GM21529 (cell line): ENCODE data around the gene MYO16.

Source experiments
- ATAC-seq: cut with Tn5 transposase; IDR thresholded peaks from one replicate; pipeline ENCODE4 v1.9.1; 2021; ENCODE audit not compliant: unreplicated experiment

The MYO16 gene

DNA sequence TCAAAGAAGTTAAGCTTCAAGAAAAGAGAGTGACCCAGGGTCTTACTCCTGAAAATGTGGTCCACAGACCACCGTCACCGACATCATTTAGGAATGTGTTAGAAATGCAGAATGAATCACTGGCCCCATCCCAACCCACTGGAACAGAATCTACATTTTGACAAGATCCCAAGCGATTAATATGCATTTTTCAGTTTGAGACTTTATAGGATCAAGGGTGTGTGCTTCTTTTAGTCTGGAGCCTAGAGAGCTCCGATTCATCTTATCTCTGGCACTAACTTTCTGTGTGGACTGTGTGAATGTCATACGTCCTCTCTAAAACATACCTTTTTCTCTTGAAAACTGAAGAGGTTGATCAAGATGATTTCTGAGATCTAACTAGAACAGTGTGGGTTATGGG is 484.8 kb downstream of the MYO16 start:
- ATAC-seq, result no peak

DNA sequence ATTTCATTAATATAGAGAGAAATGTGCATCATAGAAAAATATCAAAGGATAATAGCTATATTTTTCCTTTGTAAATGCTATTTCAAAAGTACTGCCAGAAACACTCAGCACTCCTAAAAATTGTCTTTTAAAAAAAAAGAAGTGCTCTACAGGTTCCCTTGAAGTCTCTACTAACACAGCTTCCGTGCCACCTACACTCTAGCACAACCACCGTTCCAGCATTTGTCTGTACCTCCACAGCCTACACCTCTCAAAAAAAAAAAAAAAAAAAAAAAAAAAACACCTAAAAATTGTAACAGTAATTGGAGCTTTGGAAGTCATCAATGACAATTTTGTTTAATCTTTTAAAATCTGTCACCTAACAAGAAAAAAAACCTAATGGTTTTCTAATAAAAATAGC is 485.6 kb downstream of the MYO16 start:
- ATAC-seq, result no peak

DNA sequence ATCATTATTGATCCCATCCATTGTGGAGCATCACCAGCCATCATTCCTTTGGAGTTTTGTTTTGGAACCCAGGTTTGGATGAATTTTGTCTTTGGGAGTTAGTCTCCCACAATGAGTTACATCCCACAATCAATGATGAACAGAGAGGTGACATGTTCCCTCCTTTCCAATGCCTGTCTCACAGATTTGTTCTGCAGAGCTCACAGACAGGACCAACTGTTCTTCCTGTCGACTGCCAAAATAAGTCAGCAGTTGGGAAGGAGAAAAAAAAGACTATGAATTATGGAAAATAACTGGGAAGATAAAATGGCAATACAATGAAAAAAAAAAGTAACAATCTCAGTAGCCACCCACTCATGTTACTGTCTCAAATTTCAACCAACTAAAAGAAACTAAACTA is 489.1 kb downstream of the MYO16 start:
- ATAC-seq, result no peak

DNA sequence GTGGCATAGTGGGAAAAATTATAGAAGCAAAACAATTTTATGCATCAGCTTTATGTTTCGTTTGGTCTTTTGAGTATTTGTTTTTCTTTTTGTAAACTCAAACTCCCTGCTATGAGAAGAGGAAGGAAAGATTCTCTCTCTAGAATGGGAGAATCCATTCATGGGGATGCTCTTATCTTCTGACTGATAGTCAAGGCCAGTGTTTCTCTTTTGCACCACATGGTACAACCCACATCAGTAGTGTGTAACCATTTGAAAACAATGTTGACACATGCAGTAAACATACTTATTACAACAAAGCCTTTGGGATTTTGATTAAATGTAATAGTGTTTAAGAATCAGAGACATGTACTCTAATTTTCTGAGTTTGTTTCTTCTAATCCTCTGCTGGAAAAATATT is 490.5 kb downstream of the MYO16 start:
- ATAC-seq, result no peak

DNA sequence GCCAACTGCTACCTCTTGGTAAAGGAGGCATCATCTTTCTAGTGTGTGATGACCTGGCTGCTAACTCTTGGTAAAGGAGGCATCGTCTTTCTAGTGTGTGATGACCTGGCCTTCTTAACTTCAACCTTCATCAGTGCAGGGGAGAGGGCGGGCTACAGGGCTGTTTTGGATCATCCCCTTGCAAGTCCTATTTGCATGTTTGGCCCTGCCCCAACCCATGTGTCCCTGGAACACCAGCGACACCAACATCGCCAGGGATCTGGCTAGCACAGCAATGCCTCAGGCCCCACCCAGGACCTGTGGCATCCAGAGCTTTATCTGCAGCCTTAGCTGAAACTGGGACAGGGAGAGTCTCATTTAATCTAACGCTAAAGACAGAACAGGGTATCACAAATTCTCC is 492.4 kb downstream of the MYO16 start:
- ATAC-seq, result no peak

DNA sequence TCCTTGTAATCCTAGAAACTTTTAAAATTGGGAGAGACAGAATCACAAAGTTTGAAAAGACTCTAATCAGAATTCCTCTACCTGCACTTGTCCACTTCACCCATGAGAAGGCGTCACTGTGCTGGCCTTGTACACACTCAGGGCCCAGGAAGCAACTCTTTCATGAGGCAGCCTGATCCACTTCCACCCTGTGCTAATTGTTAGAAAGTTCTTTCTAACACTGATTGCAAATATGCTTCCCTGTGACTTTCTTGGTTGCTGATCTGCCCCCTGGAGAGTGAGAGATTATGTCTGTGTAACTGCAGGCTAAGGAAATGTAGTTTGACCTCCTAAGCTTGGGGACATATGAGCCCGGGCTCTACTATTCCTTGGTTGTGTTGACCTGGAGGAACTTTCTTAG is 494.6 kb downstream of the MYO16 start:
- ATAC-seq, result no peak

DNA sequence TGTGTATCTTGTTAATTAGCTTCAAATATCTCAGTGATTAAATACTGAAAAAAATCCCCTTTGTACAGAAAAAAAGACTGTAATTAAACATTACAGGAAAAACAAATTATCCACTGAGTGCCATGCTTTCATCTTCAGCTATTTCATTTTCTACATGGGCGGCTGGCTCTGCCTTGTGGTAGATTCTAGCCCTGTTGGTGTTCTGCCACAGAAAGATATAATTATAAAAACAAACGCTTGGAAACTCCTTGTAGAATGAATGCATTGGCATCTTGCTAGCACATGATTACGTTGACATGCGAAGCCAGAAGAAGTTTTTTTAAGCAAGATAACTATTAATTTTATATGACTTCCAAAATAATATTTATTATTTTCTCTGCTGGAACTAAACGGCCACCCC is 496.8 kb downstream of the MYO16 start:
- no peak for ATAC-seq

DNA sequence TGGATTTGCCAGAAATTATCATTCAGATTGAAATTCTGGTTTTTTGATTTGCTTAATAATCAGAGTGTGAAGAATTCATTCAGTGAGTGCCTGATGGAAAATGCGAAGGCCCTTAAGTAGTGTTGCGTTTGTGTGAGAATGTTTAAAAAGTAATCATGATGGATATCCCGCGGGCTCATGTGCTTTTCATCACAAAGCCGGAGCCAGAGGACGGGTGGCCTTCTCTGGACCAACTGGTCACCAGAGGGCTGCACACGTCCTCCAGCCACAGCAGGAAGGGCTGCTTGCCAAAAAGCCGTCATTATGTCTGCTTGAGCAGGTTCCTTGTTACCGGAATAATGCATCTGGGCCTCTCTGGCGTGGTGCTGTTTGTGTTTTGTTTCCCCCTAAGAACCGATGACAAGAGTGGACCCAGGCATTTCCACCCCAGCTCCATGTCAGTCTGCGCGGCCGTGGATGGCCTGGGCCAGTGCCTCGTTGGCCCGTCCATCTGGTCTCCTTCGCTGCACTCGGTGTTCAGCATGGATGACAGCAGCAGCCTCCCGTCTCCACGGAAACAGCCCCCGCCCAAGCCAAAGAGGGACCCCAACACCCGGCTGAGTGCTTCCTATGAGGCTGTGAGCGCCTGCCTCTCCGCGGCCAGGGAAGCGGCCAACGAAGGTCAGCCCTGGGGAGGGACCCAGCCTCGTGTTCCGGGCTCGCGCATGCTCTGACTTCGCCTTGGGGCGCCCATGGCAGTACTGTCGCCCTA is 497.7 kb downstream of the MYO16 start:
- no peak for ATAC-seq

DNA sequence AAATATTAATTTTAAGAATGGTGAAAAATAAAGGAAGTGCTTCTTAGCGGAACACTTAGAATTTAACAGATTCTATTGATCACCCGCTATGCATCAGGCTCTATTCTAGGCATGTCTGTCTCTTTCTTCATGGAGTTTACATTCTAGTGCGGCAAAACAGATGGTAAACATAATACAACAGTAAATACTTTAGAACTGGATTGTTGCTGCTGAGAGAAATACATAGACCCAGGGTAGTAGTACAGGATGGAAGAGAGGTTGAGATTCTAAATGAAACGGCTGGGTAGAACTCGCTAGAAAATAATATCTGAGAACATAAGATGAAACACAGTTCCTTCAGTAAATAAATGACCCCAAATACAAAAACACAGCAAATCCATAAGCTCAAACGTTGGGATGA is 498.7 kb downstream of the MYO16 start:
- no peak for ATAC-seq

DNA sequence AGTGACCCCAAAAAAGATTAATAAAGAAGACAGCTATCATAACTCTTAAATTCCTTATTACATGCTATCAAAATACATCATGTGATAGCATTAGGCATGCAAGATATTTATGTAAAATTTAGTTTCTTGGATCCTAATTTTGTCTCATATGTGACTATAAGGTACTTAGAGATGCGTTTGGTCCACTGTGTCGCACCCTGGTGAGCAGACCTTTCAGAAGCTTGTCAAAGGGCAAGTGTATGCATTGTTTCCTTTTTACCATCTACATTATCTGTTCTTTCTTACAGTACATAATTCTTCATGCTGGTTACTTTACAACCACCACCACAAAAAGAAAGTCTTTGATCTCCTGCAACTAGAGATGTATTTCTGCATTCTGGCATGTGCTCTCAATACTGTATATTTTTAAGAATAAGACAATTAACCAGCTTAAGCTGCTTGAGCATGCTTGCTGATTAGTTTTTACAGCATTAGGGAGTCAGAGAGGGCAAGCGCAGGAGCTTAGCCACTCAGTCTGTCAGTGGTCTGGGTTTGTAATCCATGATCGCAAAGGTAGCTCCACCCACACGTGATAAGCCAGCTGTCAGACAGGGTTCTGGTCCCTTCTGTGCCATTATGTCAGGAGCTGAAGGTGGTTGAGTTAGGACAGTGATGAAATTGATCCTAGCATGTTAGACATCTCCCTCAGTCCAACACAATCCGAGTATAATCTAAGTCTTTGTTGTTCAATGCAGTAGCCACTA is 500.9 kb downstream of the MYO16 start:
- no peak for ATAC-seq

DNA sequence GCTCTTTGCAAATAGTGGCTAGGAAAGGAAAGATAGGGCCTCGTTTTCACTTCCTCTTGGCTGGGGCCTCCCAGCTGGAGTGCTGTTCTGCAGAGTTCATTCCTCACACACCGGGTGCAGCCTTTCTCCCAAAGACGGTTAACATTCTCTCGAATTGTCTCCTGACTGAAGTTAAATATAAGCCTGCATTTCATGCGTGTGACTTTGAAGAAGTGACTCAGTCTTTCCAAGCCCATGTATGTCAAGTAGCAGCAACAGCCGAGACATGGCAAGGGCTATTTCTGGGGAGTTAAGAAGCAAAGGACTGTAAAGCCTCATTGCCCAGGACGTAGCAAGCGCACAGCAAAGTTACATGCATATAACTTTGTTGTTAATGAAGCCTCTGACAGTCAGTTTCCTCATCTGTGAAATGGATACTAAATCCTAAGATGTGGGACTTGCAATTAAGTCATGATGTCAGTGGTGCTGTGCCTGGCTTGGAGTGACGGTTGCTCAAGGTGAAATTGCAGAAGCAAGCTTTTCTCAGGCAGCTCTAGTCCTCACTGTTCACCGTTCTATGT is 502.4 kb downstream of the MYO16 start:
- ATAC-seq, result peak; percentile 90

DNA sequence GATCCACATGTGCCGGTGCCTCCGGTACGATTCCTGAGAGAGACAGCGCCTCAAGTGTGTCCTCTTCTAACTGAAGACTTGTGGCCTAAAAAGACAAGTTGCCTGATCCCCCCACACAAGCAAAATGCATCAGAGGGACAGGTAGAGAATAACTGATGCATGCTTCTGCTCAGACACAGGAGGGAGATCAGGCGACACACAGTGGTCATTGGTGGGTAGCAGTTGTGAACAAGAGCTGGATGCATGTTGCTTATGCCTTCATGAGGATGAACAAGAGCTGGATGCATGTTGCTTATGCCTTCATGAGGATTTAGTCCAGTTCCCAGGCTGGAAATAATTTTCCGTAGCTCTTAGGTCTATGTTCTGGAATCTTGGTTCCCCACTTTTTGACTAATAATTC is 505.6 kb downstream of the MYO16 start:
- ATAC-seq, result no peak

DNA sequence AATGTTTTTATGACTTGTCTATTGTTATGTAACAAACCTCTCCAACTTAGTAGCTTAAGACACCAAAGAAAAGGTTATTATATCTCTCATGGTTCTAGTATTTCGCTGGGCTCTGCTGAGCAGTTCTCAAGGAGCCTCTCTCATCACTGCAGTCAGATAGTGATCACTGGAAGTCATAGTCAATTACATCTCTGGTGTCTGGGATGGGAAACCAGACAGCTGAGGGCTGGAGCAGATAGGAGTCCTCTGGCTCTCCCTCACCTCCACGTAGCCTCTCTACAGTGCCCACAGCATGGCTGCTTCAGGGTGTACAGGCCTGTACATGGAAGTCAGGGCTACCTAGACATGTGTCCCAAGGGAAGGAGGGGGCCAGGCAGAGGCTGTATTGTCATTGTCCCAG is 507.5 kb downstream of the MYO16 start:
- ATAC-seq, result no peak

DNA sequence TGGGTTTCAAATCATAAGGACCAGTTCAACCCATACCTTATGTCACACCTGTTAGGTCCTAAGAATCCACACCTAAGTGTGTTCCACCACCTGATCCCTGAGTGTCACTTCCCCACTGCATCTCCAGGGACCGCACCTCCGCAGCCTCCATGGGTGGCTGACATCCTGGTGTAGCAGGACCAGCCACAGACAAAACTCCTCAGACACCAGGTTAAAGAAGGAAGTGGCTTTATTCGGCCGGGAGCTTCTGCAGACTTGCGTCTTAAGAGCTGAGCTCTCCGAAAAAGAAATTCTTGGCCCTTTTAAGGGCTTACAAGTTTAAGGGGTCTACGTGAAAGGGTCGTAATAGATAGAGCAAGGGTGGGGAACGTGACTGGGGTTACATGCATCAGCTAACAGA is 509.9 kb downstream of the MYO16 start:
- no peak for ATAC-seq

DNA sequence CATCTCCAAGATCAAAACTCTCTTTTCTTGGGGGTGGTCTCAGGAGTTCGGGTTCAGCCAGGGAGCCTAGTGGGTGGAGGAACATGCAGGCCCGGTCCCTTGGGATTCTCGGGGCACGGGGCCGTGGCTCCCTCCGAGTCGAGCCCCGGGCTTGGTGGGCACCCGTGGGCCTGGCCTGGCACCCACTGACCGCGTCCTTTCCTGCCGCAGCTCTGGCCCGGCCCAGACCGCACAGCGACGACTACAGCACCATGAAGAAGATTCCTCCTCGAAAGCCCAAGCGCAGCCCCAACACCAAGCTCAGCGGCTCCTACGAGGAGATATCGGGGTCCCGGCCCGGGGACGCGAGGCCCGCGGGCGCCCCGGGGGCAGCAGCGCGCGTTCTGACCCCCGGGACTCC is 510.6 kb downstream of the MYO16 start:
- ATAC-seq, result no peak

DNA sequence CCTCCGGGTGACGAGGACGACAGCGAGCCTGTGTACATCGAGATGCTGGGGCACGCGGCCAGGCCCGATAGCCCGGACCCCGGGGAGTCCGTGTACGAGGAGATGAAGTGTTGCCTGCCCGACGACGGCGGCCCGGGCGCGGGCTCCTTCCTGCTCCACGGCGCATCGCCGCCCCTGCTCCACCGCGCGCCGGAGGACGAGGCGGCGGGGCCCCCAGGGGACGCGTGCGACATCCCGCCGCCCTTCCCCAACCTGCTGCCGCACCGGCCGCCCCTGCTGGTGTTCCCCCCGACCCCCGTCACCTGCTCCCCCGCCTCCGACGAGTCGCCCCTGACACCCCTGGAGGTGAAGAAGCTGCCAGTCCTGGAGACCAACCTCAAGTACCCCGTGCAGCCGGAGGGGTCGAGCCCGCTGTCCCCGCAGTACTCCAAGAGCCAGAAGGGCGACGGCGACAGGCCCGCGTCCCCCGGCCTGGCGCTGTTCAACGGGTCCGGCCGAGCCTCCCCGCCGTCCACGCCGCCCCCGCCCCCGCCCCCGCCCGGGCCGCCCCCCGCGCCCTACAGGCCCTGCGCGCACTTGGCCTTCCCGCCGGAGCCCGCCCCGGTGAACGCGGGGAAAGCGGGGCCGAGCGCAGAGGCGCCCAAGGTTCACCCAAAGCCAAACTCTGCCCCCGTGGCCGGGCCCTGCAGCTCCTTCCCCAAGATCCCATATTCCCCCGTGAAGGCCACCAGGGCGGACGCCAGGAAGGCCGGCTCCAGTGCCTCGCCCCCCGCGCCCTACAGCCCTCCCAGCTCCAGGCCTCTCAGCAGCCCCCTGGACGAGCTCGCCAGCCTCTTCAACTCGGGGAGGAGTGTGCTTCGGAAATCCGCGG is 511.3 kb downstream of the MYO16 start:
- no peak for ATAC-seq

DNA sequence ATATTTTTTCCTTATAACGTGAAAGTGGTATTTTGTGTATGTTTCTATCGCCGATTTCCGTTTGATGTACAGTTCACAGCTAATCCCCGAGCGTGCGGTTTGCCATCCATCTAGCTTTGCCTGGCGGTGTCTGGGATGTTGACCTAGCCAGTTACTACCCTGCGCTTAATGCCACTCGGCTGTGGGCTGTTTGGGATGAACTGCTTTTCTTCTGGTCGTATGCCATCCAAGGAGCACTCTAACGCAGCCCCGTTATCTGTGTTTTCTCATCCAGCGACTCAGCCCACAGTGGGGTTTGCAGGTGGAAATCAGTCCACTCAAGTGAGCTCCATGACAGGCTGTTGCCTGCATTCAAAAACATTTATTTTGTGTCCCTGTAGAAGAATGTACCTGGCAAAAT is 512.3 kb downstream of the MYO16 start:
- ATAC-seq, result no peak

DNA sequence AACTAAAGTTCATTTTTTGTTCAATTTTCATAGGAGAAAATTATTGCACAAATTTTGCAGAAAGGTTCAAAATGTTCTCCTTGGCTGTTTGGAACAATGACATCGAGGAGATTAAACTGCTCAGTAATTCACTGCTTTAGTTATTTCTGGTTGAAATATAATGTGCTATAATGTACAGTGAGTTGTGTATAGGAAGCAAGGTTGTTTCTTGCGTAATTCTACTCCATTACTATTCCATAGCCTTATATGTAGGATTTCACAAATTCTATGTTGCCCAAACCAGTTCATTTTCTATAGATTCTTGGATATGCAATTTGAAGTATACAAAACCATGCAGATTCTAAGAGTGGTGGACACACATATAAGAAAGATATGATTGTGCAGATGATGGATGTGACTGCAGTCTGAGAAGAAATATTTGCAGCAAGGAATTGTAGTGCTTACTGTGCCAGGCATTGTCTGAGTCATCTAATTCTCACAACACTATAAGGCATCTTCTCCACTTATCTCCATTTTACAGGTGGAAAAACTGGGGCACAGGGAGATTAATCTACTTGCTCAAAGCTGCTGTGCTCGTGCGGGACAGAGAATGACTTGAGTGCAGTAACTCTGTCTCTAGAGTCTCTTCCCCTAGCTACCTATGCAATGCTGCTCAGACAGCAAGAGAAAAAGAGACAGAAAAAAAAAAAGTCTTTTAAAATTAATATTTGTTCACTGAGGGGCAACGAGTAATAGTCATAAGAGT is 515.5 kb downstream of the MYO16 start:
- ATAC-seq, result peak; percentile 10

DNA sequence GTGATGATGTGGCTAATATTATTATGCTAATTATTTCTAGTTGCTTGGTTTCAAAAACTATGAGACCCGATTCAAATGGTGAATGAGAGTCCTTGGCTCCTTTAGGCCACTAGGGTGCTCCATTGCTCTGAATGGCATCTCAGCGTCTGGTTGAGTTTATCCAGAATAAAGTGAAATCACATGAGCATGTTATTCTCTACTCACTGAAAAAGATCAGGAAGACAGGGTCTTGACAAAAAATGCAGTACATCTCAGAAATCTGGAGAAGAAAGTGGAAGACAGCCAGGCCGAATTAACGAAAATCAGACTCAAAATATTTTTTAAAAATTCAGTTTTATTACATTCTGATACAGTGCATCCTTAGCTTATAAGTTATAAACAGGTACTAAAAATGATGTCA is 516.2 kb downstream of the MYO16 start:
- peak; percentile 91 for ATAC-seq

DNA sequence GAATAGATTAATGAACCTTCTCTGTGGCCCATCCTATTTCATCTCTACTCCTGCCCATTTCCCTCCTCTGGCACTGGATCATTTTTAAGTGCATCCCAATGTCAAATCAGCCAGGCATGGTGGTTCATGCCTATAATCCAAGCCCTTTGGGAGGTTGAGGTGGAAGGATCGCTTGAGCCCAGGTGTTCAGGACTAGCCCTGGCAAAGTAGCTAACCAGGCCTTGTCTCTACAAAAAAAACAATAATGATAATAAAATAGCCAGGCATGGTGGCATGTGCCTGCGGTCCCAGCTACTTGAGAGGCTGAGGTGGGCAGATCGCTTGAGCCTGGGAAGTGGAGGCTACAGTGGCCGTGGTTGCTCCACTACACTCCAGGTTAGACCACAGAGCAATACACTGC is 517.0 kb downstream of the MYO16 start:
- no peak for ATAC-seq
